Esophagus squamous epithelium (tissue), 5 donors: ENCODE data around the gene HELZ2. TPM values are rescaled to one million over a fixed set of nuclear protein-coding genes. Genes with fewer than 3 reads are reported as not detected.
"Not testable (repeated sequence)": the region's sequence is repeated elsewhere in the genome, so short reads cannot be mapped to it uniquely, and the experiment has no call there.

Experiments
- DNase-seq: peaks from one replicate; lab custom pipeline; 2025; lab: John Stamatoyannopoulos, UW
- H3K27ac ChIP-seq, 4 donors: fragments of 200-600 bp; sonication (generic); one replicate each; pipeline ENCODE4 v1.5.1; 2016 to 2019; ENCODE audit warnings: mild to moderate bottlenecking in 1 of 4
- H3K27me3 ChIP-seq, 4 donors: fragments of 200-600 bp; sonication (generic); 1 replicate in 3 of 4; 2 replicates in 1 of 4; pipeline versions ENCODE4 v1.5.1 to v1.6.0; 2017 to 2021; ENCODE audit warnings: antibody characterized with exemption in 1 of 4
- H3K36me3 ChIP-seq, 3 donors: fragments of 200-600 bp; sonication (generic); one replicate each; pipeline ENCODE4 v1.5.1; 2016 to 2019
- H3K4me1 ChIP-seq, 3 donors: fragments of 200-600 bp; sonication (generic); one replicate each; pipeline ENCODE4 v1.5.1; 2017 to 2019
- H3K4me3 ChIP-seq, 4 donors: fragments of 200-600 bp; sonication (generic); 1 replicate in 3 of 4; 2 replicates in 1 of 4; pipeline ENCODE4 v1.5.1; 2016 to 2019; ENCODE audit warnings: mild to moderate bottlenecking in 2 of 4, moderate library complexity in 1 of 4
- H3K9me3 ChIP-seq, 3 donors: fragments of 200-600 bp; sonication (generic); one replicate each; pipeline ENCODE4 v1.5.1; 2016 to 2019
- CTCF ChIP-seq, 6 experiments: fragments of 450-650 bp in 4 of 6; fragments of 200-600 bp in 2 of 6; sonication (generic) in 2 of 6; IDR thresholded peaks; one replicate each; pipeline ENCODE4 v1.5.1; 2016 to 2019; ENCODE audit warnings: antibody characterized with exemption in 6 of 6, mild to moderate bottlenecking in 4 of 6, moderate library complexity in 4 of 6
- POLR2A ChIP-seq, 4 donors: fragments of 450-650 bp; IDR thresholded peaks; one replicate each; pipeline ENCODE4 v1.6.1; 2017; ENCODE audit warnings: antibody characterized with exemption in 4 of 4, mild to moderate bottlenecking in 4 of 4, moderate library complexity in 3 of 4
- WGBS, 2 donors: methylation state at CpG; one replicate each; pipeline ENCODE4 v1.1.5; 2018; 5-methylcytosine and 5-hydroxymethylcytosine counted together
- intact Hi-C: fragments of 100-400 bp; cut with DNase I; formaldehyde crosslinking; loops from one replicate; pipeline ENCODE4 v1.15.0; 2022
- total RNA-seq, 4 donors: library from RNA; depleted of rRNA; stranded (reverse); fragments of >200 nt; gene quantifications; one replicate each; pipeline ENCODE4 v1.1.0, GENCODE V29; 2016
- donor health status: DM: yes; HTN: yes; CAD: no.

The HELZ2 gene
- total RNA-seq, 4 donors from 2014 or later = 23.7 to 37.6 (median 31.2) TPM

- peaks cover 0 to 18% (median 4%) of the 10 kb centered on the region in 3 donors for H3K36me3 ChIP-seq
- H3K27ac ChIP-seq = peak overlapping the region; percentile 83 to 93 (median 90)
- no peak for DNase-seq
- H3K4me1 ChIP-seq = peaks cover 9 to 41% (median 16%) of the 10 kb centered on the region in 3 donors
- H3K9me3 ChIP-seq = no peaks in the 10 kb centered on the region
- peak overlapping the region; percentile 78 to 97 (median 85) for H3K4me3 ChIP-seq
- TF ChIP-seq CTCF (IDR thresholded peaks at IDR 0.05) (no peak), POLR2A (IDR thresholded peaks at IDR 0.05) (no peak)
- H3K27me3 ChIP-seq = peaks cover 0 to 10% (median 0%) of the 10 kb centered on the region in 4 donors
- intact Hi-C loops = no loop called here
- WGBS, 2 donors = 4 to 13% methylated on average over 3 to 5 of the region's 24 CpGs
Observed at GRCh38 chr20:63573647-63574131, 350 bp downstream of the HELZ2 start.

DNA sequence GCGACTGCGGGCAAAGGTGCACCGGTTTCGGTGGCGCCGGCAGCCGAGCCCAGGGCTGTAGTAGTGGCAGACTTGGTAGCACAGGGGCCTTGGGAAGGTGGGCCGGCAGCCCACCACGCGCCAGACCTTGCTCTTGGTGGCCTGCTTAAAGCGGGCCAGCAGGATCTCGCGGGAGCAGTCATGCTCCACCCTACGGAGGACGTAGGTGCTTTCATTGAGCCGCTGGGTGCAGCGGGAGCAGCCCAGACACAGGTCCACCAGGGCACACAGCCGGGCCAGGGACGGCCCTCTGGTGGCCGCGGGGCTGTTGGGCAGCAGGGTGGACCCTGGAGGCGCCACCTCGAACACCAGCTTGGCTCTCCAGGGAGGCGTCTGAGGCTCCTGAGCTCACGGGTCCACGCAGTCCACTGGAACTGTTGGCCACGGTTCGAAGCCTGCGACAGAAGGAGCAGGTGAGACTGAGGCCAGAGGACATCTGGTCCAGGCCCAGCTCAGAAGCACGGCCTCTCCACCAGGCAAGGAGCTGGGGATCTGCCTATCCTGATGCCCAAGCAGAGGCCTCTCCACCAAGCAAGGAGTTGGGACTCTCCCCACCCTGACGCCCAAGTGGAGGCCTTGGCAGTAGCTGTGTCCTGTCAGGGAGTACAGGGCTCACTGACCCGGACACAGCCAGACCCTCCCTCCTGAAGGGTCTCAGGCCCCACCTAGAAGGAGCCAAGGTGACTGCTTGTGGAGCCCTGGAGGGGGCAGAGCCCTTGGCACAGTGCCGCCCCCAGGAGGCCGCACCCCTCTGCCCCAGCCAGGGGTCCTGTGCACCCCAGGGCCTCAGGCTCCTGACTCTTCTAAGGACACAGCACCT lies 1.0 kb downstream of the HELZ2 start:
- no peak for TF ChIP-seq CTCF (IDR thresholded peaks at IDR 0.05)
- TF ChIP-seq POLR2A (IDR thresholded peaks at IDR 0.05) = no peak
- Histone ChIP-seq H3K4me1 (peaks cover 12 to 47% (median 16%) of the 10 kb centered on the region in 3 donors), H3K4me3 (peak overlapping the region; percentile 78 to 97 (median 85)), H3K27me3 (peaks cover 0 to 6% (median 0%) of the 10 kb centered on the region in 4 donors), H3K27ac (peak overlapping the region; percentile 83 to 93 (median 90)), H3K9me3 (no peaks in the 10 kb centered on the region), H3K36me3 (peaks cover 0 to 18% (median 4%) of the 10 kb centered on the region in 3 donors)
- 8 to 87% methylated on average over 2 to 3 of the region's 34 CpGs for WGBS, 2 donors
- intact Hi-C loops = no loop called here
- no peak for DNase-seq

DNA sequence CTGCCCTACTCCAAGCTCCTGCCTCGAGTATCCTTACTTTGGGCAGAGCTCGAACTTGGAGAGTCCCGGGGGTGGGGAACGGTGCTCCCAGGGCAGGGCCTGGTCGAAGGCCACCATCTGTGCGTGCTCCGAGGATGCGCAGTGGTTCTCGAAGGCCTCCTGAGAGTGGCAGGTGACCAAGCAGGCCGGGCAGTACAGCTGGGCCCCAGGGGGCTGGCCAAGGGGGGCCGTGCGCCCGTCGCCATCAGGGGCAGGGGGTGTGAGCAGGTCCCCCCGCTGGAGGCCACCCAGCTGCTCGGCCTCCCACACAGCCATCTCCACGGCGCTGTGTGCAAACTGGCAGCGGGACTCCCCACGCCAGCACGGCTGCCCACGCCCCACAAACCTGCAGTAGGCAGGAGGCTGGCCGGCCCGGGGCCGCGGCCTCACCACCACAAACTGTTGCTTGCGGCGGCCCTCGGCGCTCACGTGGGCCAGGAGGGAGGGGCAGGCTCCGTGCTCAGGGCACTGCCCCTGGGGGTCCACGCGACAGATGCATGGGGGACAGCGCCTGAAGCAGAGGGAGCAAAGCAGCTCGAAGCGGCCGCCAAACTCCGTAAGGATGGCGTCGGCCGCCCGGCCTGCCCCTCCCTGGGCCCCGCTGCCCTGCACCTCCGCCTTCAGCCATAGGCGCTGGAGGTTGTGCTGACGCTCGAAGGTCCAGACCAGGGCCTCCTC lies 1.8 kb downstream of the HELZ2 start:
- no peak for DNase-seq
- WGBS, 2 donors = 89% methylated on average over 13 of the region's 48 CpGs; no CpG with 5 or more reads in 1 of the 2 donors
- TF ChIP-seq POLR2A (IDR thresholded peaks at IDR 0.05) (no peak), CTCF (IDR thresholded peaks at IDR 0.05) (no peak)
- intact Hi-C loops = no loop called here
- Histone ChIP-seq H3K36me3 (peaks cover 0 to 23% (median 4%) of the 10 kb centered on the region in 3 donors), H3K27ac (no peak overlapping the region), H3K4me3 (no peak overlapping the region), H3K4me1 (peaks cover 14 to 47% (median 16%) of the 10 kb centered on the region in 3 donors), H3K9me3 (no peaks in the 10 kb centered on the region), H3K27me3 (peaks cover 0 to 2% (median 0%) of the 10 kb centered on the region in 4 donors)

DNA sequence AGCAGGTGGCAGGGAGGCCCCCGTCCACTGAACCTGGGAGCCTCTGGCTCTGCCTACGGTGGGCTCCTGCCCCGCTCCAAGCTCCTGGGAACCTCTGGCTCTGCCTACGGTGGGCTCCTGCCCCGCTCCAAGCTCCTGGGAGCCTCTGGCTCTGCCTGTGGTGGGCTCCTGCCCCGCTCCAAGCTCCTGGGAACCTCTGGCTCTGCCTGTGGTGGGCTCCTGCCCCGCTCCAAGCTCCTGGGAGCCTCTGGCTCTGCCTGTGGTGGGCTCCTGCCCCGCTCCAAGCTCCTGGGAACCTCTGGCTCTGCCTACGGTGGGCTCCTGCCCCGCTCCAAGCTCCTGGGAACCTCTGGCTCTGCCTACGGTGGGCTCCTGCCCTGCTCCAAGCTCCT lies 3.0 kb downstream of the HELZ2 start:
- DNase-seq, intact Hi-C loops: not testable (repeated sequence)

DNA sequence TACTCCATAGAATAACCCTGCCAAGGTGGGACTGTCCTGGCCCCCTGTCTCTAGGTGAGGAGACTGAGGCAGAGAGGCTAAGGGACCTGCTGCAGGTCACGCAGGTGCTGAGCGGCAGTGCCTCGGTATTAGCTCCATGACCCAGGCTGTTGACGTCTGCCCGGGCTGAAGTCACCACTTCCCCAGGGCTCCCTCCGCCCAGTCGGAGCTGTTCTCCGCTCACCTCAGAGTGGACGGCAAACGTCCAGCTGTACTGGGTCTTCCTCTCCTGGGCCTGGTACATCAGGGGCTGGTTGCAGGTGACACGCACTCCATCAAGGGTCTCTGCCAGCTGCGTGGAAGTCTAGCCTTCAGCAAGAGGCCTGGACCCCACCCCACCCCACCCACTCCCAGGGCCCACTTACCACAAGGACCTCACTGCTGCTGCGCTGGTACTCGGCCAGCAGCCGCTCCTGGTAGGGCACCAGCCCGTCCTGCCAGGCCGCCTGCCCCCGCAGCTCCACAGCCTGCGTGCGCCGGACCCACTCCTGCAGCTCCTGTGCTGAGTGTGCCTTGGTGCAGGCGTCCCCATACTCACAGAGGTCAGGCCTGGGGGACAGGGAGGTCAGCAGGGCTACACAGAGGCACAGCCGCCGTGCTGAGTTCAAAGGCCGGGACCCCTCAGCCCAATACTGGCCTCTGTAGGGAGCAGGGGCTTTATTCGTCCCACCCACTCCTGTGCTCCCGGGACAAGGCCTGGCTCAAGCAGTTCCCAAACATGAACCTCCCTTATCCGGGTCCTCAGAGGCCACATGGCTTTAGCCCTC lies 3.6 kb downstream of the HELZ2 start:
- peaks cover under 1 to 41% (median 11%) of the 10 kb centered on the region in 3 donors for H3K36me3 ChIP-seq
- no peak overlapping the region for H3K27ac ChIP-seq
- no peak for DNase-seq
- no peak overlapping the region for H3K4me3 ChIP-seq
- intact Hi-C loops = no loop called here
- no peaks in the 10 kb centered on the region for H3K9me3 ChIP-seq
- H3K27me3 ChIP-seq = no peaks in the 10 kb centered on the region
- WGBS, 2 donors = 82 to 100% methylated on average over 3 to 16 of the region's 28 CpGs
- TF ChIP-seq CTCF (IDR thresholded peaks at IDR 0.05) = no peak
- no peak for TF ChIP-seq POLR2A (IDR thresholded peaks at IDR 0.05)
- peaks cover 14 to 47% (median 16%) of the 10 kb centered on the region in 3 donors for H3K4me1 ChIP-seq

More for the DNA sequence above, 3.0 kb downstream of the HELZ2 start:
- WGBS, 2 donors = 76 to 80% methylated on average over 1 to 3 of the region's 11 CpGs
- H3K4me1 ChIP-seq = peaks cover 14 to 47% (median 16%) of the 10 kb centered on the region in 3 donors
- H3K9me3 ChIP-seq, H3K27ac ChIP-seq, H3K4me3 ChIP-seq, H3K27me3 ChIP-seq: not testable (repeated sequence)
- H3K36me3 ChIP-seq = peaks cover 0 to 35% (median 5%) of the 10 kb centered on the region in 3 donors
